Gastroesophageal sphincter (tissue), 4 donors: ENCODE results near the gene PRSS12. TPM values are rescaled to one million over a fixed set of nuclear protein-coding genes. Genes with fewer than 3 reads are reported as not detected.

ENCODE experiments used
- ATAC-seq: fragments of 150-250 bp; one replicate; pipeline ENCODE4 v1.9.1; 2016; ENCODE audit warnings: mild to moderate bottlenecking, moderate library complexity
- H3K27ac ChIP-seq, 4 donors: fragments of 200-600 bp; sonication (generic) in 3 of 4; 1 replicate in 3 of 4; 2 replicates in 1 of 4; pipeline ENCODE4 v1.5.1; 2016 to 2019
- H3K27me3 ChIP-seq: fragments of 200-600 bp; sonication (generic); one replicate; pipeline ENCODE4 v1.5.1; 2019
- H3K36me3 ChIP-seq, 2 donors: fragments of 200-600 bp; sonication (generic); one replicate each; pipeline ENCODE4 v1.5.1; 2019; ENCODE audit warnings: control low read depth in 1 of 2
- H3K4me1 ChIP-seq, 3 donors: fragments of 200-600 bp; sonication (generic); 1 replicate in 2 of 3; 2 replicates in 1 of 3; pipeline ENCODE4 v1.5.1; 2016 to 2019; ENCODE audit warnings: control low read depth in 2 of 3
- H3K4me3 ChIP-seq, 2 donors: fragments of 200-600 bp; sonication (generic); one replicate each; pipeline ENCODE4 v1.5.1; 2019; ENCODE audit warnings: mild to moderate bottlenecking in 1 of 2, moderate library complexity in 1 of 2
- H3K9me3 ChIP-seq, 3 donors: fragments of 200-600 bp; sonication (generic); one replicate each; pipeline ENCODE4 v1.5.1; 2017 to 2019; ENCODE audit warnings: control low read depth in 2 of 3
- EP300 ChIP-seq: sonication (generic); formaldehyde crosslinking; IDR thresholded peaks from one replicate; pipeline ENCODE4 v1.6.1; 2017; ENCODE audit warnings: antibody characterized with exemption, mild to moderate bottlenecking
- POLR2A ChIP-seq, 2 donors: fragments of 450-650 bp; IDR thresholded peaks; one replicate each; pipeline ENCODE4 v1.6.1; 2017; ENCODE audit warnings: antibody characterized with exemption in 2 of 2, mild to moderate bottlenecking in 2 of 2, moderate library complexity in 1 of 2
- POLR2AphosphoS5 ChIP-seq: sonication (generic); formaldehyde crosslinking; IDR thresholded peaks from one replicate; pipeline ENCODE4 v1.6.1; 2017; ENCODE audit warnings: antibody characterized with exemption
- WGBS, 2 donors: methylation state at CpG; one replicate each; pipeline ENCODE4 v1.1.5; 2018; ENCODE audit warnings: low coverage in 1 of 2; 5-methylcytosine and 5-hydroxymethylcytosine counted together
- total RNA-seq, 4 donors: library from RNA; depleted of rRNA; stranded (reverse); fragments of >200 nt; gene quantifications; one replicate each; pipeline ENCODE4 v1.1.0, GENCODE V29; 2016
- TF ChIP-seq, protein P1 (sequence below), 4 experiments: fragments of 200-600 bp in 2 of 4; fragments of 450-650 bp in 2 of 4; sonication (generic) in 1 of 4; IDR thresholded peaks; one replicate each; pipeline ENCODE4 v1.5.1; 2017 to 2019; ENCODE audit warnings: antibody characterized with exemption in 4 of 4, mild to moderate bottlenecking in 2 of 4, moderate library complexity in 2 of 4

The PRSS12 gene
- total RNA-seq, 4 donors from 2014 or later, result 0.13 to 1.7 (median 0.45) TPM

DNA sequence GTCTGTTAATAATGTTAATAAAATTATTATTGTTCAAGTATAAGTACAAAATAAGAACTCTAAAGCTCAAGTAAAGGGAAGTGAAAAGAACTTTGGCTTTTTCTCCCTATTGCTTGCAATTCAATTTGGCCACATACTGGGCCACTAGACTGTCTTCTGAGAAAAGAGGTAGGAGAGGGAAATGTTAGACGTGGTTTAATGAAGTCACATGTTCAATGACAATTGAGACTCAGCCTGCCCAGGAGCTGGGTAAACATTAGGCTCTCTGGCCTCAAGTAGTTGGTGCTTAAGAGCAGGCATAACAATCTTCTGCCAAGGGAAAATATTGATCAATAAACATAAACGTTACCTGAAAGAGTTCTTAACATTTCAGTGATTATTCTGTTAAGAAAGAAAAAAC lies 15.1 kb upstream of the PRSS12 start:
- WGBS, 2 donors, result 66 to 82% methylated on average over 2 of the region's 2 CpGs
- H3K36me3 ChIP-seq, result no peaks in the 10 kb centered on the region
- TF ChIP-seq EP300 (no peak), POLR2A (IDR thresholded peaks at IDR 0.05) (no peak), POLR2AphosphoS5 (no peak)
- TF ChIP-seq, protein P1, sequence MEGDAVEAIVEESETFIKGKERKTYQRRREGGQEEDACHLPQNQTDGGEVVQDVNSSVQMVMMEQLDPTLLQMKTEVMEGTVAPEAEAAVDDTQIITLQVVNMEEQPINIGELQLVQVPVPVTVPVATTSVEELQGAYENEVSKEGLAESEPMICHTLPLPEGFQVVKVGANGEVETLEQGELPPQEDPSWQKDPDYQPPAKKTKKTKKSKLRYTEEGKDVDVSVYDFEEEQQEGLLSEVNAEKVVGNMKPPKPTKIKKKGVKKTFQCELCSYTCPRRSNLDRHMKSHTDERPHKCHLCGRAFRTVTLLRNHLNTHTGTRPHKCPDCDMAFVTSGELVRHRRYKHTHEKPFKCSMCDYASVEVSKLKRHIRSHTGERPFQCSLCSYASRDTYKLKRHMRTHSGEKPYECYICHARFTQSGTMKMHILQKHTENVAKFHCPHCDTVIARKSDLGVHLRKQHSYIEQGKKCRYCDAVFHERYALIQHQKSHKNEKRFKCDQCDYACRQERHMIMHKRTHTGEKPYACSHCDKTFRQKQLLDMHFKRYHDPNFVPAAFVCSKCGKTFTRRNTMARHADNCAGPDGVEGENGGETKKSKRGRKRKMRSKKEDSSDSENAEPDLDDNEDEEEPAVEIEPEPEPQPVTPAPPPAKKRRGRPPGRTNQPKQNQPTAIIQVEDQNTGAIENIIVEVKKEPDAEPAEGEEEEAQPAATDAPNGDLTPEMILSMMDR (IDR thresholded peaks at IDR 0.05), result no peak
- no peaks in the 10 kb centered on the region for H3K27me3 ChIP-seq
- H3K27ac ChIP-seq, result no peak overlapping the region
- H3K4me3 ChIP-seq, result no peak overlapping the region
- ATAC-seq, result no peak
- no peaks in the 10 kb centered on the region for H3K4me1 ChIP-seq
- no peaks in the 10 kb centered on the region for H3K9me3 ChIP-seq

DNA sequence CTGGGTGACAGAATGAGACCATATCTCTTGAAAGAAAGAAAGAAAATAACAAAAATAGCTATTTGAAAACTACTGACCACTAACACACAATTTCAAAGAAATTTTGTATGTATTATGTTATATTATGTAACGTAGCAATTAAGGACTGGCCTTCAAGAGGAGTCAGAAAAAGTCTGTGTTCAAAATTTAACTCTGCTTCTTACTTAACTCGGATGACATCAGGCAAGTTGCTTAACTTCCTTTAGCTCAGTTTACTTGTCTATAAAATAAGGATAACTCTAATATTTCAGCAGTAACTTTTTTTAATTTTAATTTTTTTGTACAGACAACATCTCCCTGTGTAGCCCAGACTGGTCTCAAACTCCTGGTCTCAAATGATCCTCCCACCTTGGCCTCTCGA lies 14.6 kb upstream of the PRSS12 start:
- Histone ChIP-seq H3K36me3 (no peaks in the 10 kb centered on the region), H3K27ac (no peak overlapping the region), H3K27me3 (no peaks in the 10 kb centered on the region), H3K4me3 (no peak overlapping the region), H3K9me3 (no peaks in the 10 kb centered on the region), H3K4me1 (no peaks in the 10 kb centered on the region)
- 88 to 90% methylated on average over 3 of the region's 3 CpGs for WGBS, 2 donors
- no peak for ATAC-seq
- TF ChIP-seq EP300 (no peak), POLR2AphosphoS5 (no peak), POLR2A (IDR thresholded peaks at IDR 0.05) (no peak)
- TF ChIP-seq, protein P1 (IDR thresholded peaks at IDR 0.05), result no peak

DNA sequence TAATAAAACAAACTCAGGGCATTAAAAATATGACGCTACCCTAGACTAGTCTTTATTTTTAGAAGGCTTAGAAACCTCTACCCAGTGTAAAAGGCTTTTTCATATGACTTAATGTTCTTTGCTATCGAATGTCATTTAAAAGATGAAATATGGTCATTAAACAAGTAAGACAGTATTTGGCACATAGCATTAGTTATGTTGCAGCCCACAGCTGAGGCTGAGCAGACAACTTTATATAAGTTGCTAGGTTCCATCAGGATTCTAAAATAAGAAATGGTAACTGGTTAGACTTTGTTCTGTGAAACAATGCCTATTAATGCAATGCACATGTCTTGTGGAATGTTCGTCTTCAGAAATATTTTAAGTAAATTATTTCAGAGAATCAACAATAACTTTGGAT lies 10.4 kb upstream of the PRSS12 start:
- H3K9me3 ChIP-seq, result no peaks in the 10 kb centered on the region
- no peaks in the 10 kb centered on the region for H3K36me3 ChIP-seq
- ATAC-seq, result no peak
- H3K27ac ChIP-seq, result no peak overlapping the region
- H3K4me3 ChIP-seq, result no peak overlapping the region
- peaks cover 0 to 5% (median 0%) of the 10 kb centered on the region in 3 donors for H3K4me1 ChIP-seq
- 29 to 38% methylated on average over 3 of the region's 3 CpGs for WGBS, 2 donors
- no peaks in the 10 kb centered on the region for H3K27me3 ChIP-seq
- TF ChIP-seq EP300 (no peak), POLR2A (IDR thresholded peaks at IDR 0.05) (no peak), POLR2AphosphoS5 (no peak)
- TF ChIP-seq, protein P1 (IDR thresholded peaks at IDR 0.05), result no peak

GRCh38 chr4:118361192-118361591 lies 8.4 kb upstream of the PRSS12 start:
- Histone ChIP-seq H3K9me3 (no peaks in the 10 kb centered on the region), H3K27me3 (peaks cover 6% of the 10 kb centered on the region), H3K4me3 (no peak overlapping the region), H3K4me1 (peaks cover 0 to 5% (median 0%) of the 10 kb centered on the region in 3 donors), H3K27ac (no peak overlapping the region), H3K36me3 (no peaks in the 10 kb centered on the region)
- TF ChIP-seq, protein P1 (IDR thresholded peaks at IDR 0.05), result no peak
- TF ChIP-seq POLR2AphosphoS5 (no peak), POLR2A (IDR thresholded peaks at IDR 0.05) (no peak), EP300 (no peak)
- no peak for ATAC-seq

GRCh38 chr4:118360106-118360505 lies 7.3 kb upstream of the PRSS12 start:
- Histone ChIP-seq H3K36me3 (no peaks in the 10 kb centered on the region), H3K27me3 (peaks cover 13% of the 10 kb centered on the region), H3K4me1 (peaks cover 0 to 5% (median 0%) of the 10 kb centered on the region in 3 donors), H3K9me3 (no peaks in the 10 kb centered on the region), H3K27ac (no peak overlapping the region), H3K4me3 (no peak overlapping the region)
- TF ChIP-seq POLR2A (IDR thresholded peaks at IDR 0.05), result no peak
- TF ChIP-seq POLR2AphosphoS5, result no peak
- TF ChIP-seq EP300, result no peak
- ATAC-seq, result no peak
- 57 to 60% methylated on average over 3 of the region's 3 CpGs for WGBS, 2 donors
